ENCODE results near the gene POU2F1. TPM values are rescaled to one million over a fixed set of nuclear protein-coding genes. Genes with fewer than 3 reads are reported as not detected.

Gene POU2F1
- total RNA-seq, 1 donor from 2014 or later, result 16.6 TPM

DNA sequence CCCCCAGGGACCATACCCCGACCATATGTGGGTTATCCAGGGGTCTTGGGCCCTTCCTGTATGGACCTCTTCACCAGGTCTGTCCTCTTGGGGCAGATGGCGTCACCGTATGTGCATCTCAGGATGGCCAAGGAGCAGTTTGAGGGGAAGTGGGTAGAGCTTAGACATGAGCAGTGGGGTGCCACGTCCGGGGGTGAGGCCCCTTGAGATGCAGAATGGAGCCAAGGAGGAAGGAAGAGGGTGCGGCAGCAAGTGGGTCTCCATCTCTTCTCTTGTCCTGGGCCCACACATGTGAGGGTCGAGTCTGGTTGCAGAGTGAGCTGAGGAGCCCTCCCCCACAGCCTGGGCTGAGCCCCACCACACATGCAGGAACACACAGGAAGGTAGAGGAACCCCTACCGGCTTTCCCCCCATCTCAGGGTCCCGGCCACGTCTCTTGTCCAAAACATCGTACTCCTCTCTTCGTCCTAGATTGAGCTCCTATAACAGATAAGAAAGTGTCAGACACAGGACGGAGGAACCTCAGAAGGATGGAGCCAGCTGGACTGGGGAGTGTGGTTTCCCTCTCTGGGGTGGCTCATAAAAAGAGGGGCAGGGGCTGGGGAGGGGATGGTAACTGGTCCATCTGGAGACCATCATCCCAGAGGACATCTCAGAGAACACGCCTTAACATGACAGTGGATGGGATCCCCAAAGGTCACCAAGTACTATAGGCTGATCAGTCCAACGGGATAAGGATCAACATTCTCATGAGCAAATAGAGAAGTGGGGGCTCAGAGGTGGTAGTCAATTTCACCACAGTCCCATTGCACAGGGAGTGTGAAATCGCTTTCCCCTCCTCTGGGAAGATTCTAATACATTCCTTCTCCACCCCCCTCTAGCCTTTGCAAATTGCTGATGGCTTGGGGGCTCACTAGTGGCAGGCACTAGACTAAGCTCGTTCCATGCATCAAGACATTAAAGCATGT lies 217.8 kb downstream of the POU2F1 start:
- intact Hi-C loops (cut with micrococcal nuclease), result no loop called here

DNA sequence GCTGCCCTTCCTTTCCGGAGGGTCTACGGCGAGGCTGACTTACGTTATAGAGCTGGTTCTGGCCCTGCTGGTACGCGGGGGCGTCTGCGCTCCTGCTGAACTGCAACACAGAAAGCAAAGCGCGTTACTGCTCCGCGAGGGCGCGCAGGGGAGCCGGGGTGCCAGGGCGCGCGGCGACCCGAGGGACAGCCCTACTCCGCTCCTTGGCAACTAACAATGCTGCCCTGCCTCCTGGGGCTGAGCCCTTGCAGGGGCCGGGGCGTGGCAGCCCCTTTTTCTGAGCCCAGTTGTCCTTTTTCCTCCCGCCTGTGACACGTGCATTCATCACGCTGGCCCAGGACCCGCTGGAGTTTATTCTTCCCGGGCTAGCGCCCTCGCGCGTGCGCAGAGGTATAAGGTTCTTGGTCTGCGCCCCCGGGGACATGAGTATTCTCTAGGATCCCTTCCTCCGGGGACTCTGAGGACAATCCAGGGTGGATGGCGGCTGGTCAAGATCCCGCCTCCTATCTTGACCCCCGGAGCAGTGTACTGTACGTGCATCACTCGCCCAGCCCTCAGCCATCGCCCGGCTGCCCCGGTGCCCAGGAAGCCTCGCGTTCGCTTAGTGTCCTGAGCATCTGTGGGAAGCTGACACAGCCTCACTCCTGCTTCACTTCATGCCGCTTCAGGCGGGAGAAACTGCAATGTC lies 218.8 kb downstream of the POU2F1 start:
- intact Hi-C loops (cut with micrococcal nuclease), result no loop called here

DNA sequence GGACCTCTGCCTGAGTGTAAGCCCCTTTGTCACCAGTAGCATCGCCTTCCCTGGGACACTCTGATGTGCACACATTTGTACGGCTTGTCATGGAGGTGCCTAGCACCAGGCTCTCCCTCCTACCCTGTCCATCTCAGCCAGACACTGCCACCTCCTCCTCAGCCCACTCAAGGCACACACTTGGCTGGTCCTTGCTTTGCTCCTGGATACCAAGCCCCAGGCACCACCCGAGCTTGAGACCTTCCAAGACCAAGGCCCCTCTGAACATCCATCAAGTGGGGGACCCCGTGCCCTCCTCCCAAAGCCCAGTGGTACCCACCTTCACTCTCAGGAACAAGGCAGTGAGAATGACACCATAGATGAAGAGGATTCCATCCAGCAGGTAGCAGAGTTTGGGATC lies 219.7 kb downstream of the POU2F1 start:
- intact Hi-C loops (cut with micrococcal nuclease), result no loop called here

DNA sequence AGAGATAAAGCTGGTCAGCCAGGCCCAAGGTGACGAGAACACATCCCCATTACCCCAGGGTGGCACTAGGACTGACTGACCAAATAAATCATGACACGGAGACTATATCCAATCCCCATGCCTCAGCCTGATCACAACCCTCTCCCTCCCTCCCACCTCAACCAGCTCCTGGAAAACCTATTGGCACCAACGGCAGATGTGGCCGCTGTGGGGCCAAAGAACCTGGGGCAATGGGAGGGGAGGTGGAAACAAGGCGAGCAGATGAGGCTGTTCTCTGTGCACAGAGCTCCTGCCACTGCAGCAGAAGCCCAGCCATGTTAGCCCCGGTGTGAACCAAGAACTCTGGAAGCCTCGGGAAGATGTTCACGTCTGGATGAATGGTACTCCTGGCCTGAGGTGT lies 220.1 kb downstream of the POU2F1 start:
- intact Hi-C loops (cut with micrococcal nuclease), result no loop called here

DNA sequence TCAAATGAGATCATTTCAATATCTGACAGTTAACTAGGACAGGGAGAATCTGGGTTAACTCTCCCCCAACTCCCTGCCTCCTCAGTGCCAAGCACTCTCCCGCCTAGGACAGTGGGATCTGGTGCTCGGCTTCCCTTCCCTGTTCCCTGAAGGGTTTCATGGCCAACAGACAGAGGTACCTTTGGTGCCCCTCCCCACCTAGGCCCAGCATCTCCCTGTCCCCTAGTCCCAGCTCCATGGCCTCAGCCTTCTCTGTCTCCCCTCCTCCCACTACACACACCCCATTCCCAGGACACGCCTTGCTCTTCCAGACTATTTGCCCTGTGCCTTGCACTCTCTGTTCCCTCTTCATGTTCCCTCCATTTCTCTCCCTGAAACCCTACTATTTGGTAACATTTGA lies 220.5 kb downstream of the POU2F1 start:
- intact Hi-C loops (cut with micrococcal nuclease), result no loop called here

DNA sequence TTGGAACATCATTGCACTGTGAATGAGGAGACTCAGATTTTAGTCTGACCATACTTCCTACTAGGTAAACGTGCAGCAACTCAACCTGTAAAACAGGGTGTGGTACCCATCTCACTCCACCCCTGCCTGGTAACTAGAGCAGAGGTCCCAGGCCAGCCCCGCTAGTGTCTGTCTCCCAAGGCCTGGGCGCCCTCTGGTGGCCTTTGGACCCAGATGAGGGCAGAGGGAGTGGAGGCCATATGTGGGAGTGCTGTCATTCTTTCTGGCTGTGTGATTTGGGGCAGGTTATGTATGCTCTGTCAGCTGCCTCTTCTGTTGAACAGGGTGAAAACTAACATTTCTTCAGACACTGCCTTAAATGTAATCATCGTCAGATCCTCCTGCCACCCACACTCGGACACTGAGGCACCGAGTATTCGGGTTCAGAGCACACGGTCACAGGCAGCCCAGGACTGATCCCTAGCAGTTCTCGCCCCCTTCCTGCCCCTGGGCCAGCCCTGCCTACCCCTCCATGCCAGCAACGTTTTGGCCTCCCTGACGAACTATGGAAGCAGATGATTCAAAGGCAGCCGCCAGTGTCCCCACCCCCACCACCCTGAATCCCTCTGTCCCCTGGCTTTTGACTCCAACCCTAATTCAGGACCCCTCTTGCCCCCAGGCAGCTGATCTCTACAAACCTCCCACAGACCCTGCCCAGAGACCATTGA lies 221.6 kb downstream of the POU2F1 start:
- intact Hi-C loops (cut with micrococcal nuclease), result loop anchor here (1.0 to 2.0 kb wide), 7 partner anchors 41 to 376 kb away; partner anchors contain the start of gene CD247

DNA sequence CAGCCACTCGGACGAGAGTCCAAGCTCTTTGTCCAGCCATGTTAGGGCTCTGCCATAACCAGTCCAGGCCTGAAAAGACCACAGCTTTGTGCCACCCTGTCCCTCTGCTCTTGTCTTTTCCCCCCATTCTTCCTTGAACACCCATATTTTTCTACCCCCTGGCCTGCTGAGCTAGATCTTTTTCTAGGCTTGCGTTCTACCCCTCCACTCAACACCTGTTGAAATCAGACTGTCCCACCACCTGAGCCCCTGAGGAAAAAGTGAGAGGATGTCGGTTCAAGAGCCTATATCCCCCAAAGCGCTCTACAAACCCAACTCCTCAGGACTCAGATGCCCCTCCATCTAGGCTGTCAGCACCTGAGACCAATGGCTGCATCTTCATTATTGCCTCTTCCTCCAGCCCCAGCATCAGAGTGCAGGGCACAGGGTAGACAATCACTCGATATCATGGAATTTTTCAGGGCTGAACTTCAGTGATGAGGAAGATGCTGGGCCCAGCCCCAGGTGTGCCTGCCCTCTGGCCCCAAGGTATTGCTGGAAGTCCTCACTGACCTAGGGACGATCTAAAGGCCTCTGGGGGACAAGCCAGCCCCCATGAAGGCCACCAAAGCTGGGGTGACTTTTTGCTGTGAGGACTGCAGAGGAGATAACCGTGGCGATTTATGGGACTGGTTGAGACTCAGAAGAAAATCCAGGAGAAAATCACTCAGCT lies 222.3 kb downstream of the POU2F1 start:
- intact Hi-C loops (cut with micrococcal nuclease), result loop anchor here (1.0 to 2.0 kb wide), 7 partner anchors 42 to 377 kb away; partner anchors contain the start of gene CD247

DNA sequence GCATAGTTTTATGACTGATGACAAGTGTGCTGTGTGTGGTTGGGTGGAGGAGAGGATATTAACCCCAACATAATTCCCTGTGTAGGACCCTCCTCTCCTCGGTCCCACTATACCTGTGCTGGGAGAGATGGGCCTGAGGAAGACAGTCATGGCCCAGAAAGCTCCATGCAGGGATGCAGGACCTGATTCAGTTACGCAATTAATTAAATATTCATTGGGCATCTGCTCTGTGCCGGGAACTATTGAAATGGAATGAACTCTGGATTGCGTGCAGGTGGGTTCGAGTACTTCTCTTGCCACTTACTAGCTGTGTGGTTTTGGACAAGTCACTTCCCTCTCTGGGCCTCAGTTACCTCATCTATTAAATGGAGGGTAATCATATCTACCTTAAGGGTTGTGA lies 223.1 kb downstream of the POU2F1 start:
- intact Hi-C loops (cut with micrococcal nuclease), result loop anchor here (2.0 kb wide), 1 partner anchor 55 kb away; no protein-coding TSS in a partner anchor

DNA sequence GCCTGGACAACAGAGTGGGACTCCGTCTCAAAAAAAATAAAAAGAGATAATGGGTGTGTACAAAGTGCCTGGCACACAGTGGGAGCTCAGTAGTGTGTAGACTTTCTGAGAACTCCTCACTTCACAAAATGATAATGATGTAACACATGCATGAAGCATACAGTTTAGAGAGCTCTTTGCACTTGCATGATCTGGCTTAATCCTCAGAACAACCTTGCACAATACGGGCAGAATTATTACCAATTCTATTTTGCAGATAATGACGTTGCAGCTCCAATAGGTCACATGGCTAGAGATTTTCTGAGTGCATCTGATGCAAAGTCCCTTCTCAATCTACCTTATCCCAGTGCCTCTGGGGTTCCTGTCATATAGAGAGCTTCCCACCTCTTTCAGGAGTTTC lies 226.3 kb downstream of the POU2F1 start:
- intact Hi-C loops (cut with micrococcal nuclease), result loop anchor here (1.0 to 5.0 kb wide), 10 partner anchors 9 to 570 kb away; partner anchors contain the start of genes CD247, DCAF6, ILDR2 and MPC2

DNA sequence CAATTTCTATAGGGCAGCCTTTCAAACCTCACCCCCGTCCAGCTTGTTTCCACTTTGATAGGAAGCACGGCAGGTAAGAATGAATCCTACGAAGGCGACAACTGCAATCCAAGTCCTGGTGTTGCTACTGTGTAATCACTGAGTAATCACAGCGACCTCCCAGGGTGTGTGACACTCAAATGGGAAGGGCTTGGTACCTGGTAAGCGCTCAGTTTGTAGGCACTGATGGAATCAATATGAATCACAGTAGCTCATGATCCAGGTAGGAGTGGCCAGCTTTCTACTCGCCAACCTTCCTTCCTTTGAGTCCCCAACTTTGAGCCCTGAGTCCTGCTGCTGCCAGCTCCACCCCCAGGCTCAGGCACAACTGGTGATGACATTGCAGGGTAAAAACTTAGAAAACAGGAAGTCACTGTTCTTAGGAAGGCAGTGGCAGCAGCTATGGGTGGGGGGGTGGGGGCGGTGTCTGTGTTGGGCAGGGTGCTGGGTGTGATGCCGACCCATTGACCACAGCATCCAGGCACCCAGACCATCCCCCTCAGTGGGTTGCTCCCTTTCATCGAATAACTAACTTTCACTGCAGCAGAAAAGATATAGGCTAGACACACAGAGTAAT lies 226.9 kb downstream of the POU2F1 start:
- intact Hi-C loops (cut with micrococcal nuclease), result loop anchor here (1.0 to 5.0 kb wide), 10 partner anchors 9 to 571 kb away; partner anchors contain the start of genes CD247, DCAF6, ILDR2 and MPC2

DNA sequence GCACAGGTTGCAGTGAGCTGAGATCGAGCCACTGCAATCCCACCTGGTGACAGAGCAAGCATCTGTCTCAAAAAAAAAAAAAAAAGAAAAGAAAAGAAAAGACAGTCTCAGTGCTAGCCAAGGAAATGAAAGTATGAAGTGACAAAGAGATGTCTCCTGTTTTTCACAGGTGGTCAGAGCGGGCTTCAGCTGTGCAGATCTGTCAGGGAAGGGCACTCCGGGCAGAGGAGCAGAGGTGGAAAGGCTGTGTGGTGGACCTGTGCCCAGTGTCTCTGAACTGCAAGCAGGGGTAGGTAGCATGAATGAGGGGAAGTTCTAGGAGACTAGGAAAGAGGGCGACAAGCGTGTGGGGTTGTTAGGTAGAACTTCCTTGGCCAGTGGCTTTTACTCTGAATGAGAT lies 230.2 kb downstream of the POU2F1 start:
- intact Hi-C loops (cut with micrococcal nuclease), result no loop called here

DNA sequence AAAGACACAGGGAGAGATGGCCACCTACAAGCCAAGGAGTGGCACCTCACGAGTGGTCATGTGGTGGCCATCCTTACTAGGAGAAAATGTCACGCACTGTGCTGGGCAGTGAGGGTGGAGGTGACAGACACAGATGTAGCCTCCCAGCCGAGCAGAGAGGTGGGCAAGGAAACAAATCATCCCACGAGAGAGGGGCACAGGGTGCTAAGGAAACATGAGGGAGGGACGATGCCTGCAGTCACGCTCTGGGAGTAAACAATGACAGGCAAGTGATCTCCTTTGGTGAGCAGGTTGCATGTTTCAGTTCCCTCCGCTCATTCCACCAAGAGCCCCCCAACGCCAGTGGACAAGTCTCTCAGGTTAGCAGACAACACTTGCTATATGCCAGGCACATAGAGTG lies 231.8 kb downstream of the POU2F1 start:
- intact Hi-C loops (cut with micrococcal nuclease), result no loop called here

DNA sequence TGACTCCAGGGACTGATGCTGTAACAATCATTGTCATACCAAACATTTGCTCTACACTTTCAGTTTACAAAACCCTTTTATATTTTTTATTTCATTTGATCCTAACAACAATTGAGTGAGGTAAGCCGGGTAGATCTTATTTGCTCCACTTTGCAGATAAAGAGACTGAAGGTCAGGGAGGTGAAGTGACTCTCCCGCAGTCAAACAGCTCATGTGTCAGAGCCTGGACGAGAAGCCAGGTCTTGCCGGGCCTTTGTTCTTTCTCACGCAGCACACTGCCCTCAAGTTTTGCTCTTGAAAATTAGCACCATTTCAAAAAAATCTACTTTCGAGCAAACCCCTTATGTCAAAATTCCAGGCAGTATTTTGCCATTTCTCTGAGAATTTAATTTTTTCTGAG lies 232.4 kb downstream of the POU2F1 start:
- intact Hi-C loops (cut with micrococcal nuclease), result no loop called here

DNA sequence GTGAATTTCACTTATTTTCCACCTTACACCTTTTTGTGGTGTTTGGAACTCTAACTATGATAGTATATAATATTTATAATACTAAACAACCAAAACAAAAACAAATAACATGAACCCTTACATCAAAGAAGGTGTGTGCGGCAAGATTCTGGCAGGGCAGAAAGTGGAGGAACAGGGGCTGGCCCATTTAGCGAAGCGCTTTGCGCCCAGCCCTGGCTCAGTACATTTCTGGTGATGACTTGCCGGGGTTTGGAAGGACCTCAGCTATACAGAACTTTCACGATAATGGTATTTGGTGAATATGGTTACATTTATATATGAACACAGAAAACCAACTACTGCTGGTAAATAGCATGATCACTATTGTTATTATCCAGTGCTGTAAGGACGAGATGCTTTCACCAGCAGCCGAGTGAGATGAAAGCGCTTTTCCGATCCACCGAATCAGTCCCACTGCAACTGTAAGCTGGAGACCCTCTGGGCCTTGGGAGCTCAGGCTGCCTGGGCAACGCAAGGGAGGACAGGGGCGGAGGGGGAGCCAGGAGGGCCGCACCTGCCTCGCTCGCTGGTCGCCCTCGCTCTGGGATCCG lies 233.7 kb downstream of the POU2F1 start:
- intact Hi-C loops (cut with micrococcal nuclease), result loop anchor here (2.0 kb wide), 3 partner anchors 28 to 234 kb away; partner anchors contain the start of gene POU2F1

DNA sequence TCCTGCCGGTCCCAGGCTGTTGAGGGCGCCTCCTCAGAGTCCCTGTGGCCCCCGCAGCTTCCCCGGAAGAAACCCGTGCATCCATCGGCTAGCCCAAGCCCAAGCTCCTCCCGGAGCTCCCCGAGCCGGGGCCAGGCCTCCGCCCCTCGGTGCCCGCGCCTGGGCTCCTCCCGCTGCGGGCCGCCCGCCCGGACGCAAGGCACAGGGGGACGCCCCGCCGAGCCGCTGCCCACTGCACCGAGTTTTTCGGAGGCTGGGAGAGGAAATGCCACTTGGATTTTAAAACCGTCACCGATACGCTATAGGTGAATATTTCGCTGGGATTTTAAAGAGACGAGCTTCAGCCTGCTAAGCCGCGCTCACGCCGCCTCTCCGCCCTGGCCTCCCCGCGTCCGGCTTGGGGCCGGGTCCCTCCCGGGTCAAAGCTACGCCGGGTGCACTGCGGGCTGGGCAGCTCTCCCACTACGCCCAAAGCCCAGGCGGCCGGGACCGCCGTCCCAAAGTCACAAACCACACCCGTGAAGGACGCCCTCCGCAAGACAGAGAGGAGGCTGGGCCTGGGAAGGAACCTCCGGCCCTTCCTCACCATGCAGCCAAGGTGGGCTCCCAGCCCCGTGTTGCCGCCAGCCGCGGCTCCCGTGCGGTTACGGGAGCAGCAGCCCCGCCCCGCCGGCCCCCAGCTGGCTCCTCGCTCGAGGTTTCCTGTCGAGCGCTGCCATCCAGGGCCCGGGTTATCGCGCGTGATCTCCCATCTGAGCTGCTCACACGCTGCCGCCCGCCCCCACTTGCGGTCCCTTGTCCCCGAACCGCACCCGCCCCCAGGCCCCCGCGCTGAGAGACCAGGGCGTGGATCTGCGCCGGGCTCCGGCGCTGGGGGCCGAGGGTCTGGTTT lies 234.5 kb downstream of the POU2F1 start:
- intact Hi-C loops (cut with micrococcal nuclease), result loop anchor here (2.0 to 5.0 kb wide), 4 partner anchors 28 to 343 kb away; partner anchors contain the start of gene POU2F1

DNA sequence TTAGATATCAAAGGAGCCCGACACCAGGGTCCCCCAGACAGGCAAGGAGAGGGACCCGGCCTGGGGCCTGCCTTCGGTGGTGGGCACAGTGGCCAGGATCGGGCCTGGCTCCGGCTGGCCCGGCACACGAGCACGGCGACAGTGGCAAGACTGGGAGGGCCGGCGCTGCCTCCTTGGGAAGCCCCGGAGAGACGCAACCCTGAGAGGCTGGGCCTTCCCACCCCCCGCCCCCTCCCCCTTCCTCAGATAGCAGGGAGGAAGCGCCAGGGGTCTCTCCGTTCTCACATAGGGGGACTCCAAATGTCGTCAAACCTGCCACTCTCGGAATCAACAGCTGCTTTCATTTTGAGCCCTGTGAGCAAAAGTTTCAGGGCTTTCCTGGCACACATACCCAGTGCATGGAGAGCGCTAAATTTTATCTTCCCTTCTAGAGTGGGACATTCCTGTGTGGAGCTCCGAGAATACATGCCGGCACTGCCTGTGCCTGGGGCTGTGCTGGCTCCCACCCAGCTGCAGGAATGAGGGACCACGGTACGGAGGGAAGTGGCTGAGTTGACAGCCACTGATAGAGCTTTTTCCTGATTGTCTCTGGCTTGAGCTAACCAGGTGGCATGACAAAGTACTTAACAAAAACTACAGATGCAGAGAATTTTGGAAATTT lies 235.2 kb downstream of the POU2F1 start:
- intact Hi-C loops (cut with micrococcal nuclease), result loop anchor here (1.0 to 5.0 kb wide), 9 partner anchors 9 to 344 kb away; partner anchors contain the start of genes CD247 and POU2F1

DNA sequence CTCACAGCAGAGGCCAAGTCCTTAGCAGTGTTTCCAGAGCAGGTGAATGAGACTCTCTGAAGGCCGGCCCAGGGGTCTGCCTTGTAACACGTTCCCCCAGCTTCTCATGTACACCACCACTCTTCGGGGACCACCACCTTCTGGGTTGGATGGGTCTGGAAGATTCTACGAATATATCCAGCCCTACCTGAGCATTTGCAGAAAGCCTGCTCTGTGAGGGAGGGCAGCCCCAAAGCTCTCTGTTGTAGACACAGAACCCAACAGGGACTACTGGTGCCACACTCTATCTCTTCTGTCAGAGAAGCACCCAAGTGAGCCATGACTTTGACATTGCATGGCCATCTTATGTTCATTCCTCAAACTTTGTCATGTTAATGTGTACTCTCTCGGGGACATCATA lies 235.8 kb downstream of the POU2F1 start:
- intact Hi-C loops (cut with micrococcal nuclease), result loop anchor here (1.0 to 5.0 kb wide), 6 partner anchors 9 to 344 kb away; partner anchors contain the start of gene CD247

DNA sequence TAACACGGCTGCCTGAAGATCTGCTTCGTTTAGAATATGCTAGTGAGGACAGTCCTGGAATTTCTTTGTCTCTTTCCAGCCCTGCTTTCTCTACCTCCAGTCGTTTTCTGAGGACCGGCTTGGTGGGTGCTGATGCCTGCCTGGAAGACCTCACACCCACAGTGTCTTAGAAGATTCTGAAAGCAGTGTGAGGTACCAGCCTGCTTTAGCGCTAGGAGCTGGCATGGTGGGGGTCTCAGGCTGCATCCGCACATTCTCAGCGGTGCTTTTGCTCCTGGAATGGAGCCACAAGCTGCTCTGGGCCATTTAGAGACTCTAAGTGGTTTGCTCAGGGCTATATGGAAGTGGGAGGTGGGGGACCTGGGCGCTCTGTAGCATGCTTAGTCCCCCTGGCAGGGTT lies 236.2 kb downstream of the POU2F1 start:
- intact Hi-C loops (cut with micrococcal nuclease), result loop anchor here (1.0 to 5.0 kb wide), 6 partner anchors 10 to 345 kb away; partner anchors contain the start of gene CD247

Data from T-helper 1 cell treated with Interleukin-12 subunit alpha and Interleukin-12 subunit beta and Interleukin-4 antibody, amounts not matched to agents 30 ng/mL and 1 ng/mL, for 36 hours (primary cell).